Adrenal gland (tissue), 12 donors: ENCODE results near the gene PPBP. TPM values are rescaled to one million over a fixed set of nuclear protein-coding genes. Genes with fewer than 3 reads are reported as not detected.

Source experiments
- DNase-seq, 7 donors: peaks; one replicate each; pipeline ENCODE4 v3.0.0-alpha.2; 2019 to 2020
- H3K27ac ChIP-seq, 5 donors: fragments of 200-600 bp; sonication (generic) in 4 of 5; 1 replicate in 3 of 5; 2 replicates in 2 of 5; pipeline versions ENCODE4 v1.5.1 to v1.8.0; 2016 to 2020; ENCODE audit warnings: mild to moderate bottlenecking in 1 of 5
- H3K27me3 ChIP-seq: fragments of 200-600 bp; 2 replicates; pipeline ENCODE4 v1.8.0; 2021
- H3K36me3 ChIP-seq, 2 donors: fragments of 200-600 bp; replicated peaks in 1 of 2; 1 replicate in 1 of 2; 2 replicates in 1 of 2; pipeline versions ENCODE4 v1.5.1 to v1.8.0; 2018 to 2022
- H3K4me1 ChIP-seq, 2 donors: fragments of 200-600 bp; replicated peaks in 1 of 2; 1 replicate in 1 of 2; 2 replicates in 1 of 2; pipeline versions ENCODE4 v1.5.1 to v1.8.0; 2018 to 2021
- H3K4me3 ChIP-seq, 4 donors: fragments of 200-600 bp; sonication (generic) in 3 of 4; one replicate each; pipeline ENCODE4 v1.5.1; 2016 to 2018
- H3K9me3 ChIP-seq, 3 donors: fragments of 200-600 bp; sonication (generic) in 1 of 3; replicated peaks in 1 of 3; 1 replicate in 2 of 3; 2 replicates in 1 of 3; pipeline versions ENCODE4 v1.5.1 to v1.8.0; 2016 to 2021
- POLR2A ChIP-seq, 2 donors: fragments of 450-650 bp; IDR thresholded peaks; one replicate each; pipeline ENCODE4 v1.6.1; 2017; ENCODE audit warnings: antibody characterized with exemption in 2 of 2, mild to moderate bottlenecking in 2 of 2, moderate library complexity in 1 of 2
- WGBS, 4 donors: extraction: QIAGEN DNeasy Blood & Tissue Kit in 2 of 4; methylation state at CpG; one replicate each; pipeline versions ENCODE4 v1.1.5 to v1.1.7; 2013 to 2017; 5-methylcytosine and 5-hydroxymethylcytosine counted together
- intact Hi-C, 2 donors: fragments of 100-400 bp; cut with DNase I; formaldehyde crosslinking; loops; one replicate each; pipeline versions ENCODE4 v1.14.1 to v1.15.0; 2022 to 2023
- polyA plus RNA-seq, 3 donors: library from polyadenylated mRNA; stranded (reverse); fragments of 200-250 nt in 2 of 3; fragments of 350-450 nt in 1 of 3; fragmentation: Illumina TruSeq in 1 of 3; extraction: RNeasy Lipid Tissue Mini Kit (QIAGEN cat#74804) in 1 of 3; gene quantifications; one replicate each; pipeline ENCODE4 v1.2.3, GENCODE V29; 2013 to 2014
- total RNA-seq, 9 donors: library from RNA; depleted of rRNA in 4 of 9; stranded (reverse); fragments of >200 nt in 4 of 9; fragments of 120-200 nt in 1 of 9; fragmentation: NEBNext Ultra II Directional in 1 of 9; extraction: Animal tissue kit (Norgen Biotek cat#: 25700) in 1 of 9; gene quantifications; one replicate each; pipeline versions ENCODE4 v1.1.0 to v1.2.4, GENCODE V29; 2013 to 2023
- TF ChIP-seq, protein P1 (sequence below), 6 experiments: fragments of 450-650 bp in 4 of 6; fragments of 200-600 bp in 2 of 6; sonication (generic) in 1 of 6; IDR thresholded peaks; 1 replicate in 5 of 6; 2 replicates in 1 of 6; pipeline versions ENCODE4 v1.5.1 to v1.8.0; 2016 to 2021; ENCODE audit warnings: antibody characterized with exemption in 6 of 6, mild to moderate bottlenecking in 2 of 6, moderate library complexity in 1 of 6
- donor health status: healthy with polysubstance abuse.
- donor health status: Bipolar disorder and iron deficiency.
- donor health status: DM: yes; HTN: yes; CAD: no.
- donor health status: DM: no; HTN: no; CAD: no.
- donor health status: DM: no; HTN: no; CAD: no.
- donor health status: DM: yes; HTN: yes; CAD: no.

PPBP gene
- total and polyA plus RNA-seq, 12 donors: 0.27 to 22.4 (median 2.4) TPM; not detected in 5

GRCh38 chr4:73991742-73992000, 3.7 kb upstream of the PPBP start:
- Histone ChIP-seq H3K27me3 (no peaks in the 10 kb centered on the region), H3K36me3 (no peaks in the 10 kb centered on the region), H3K4me1 (no peaks in the 10 kb centered on the region), H3K27ac (no peak overlapping the region), H3K4me3 (no peak overlapping the region), H3K9me3 (no peaks in the 10 kb centered on the region)
- DNase-seq: no peak
- no peak for TF ChIP-seq POLR2A (IDR thresholded peaks at IDR 0.05)
- TF ChIP-seq, protein P1, sequence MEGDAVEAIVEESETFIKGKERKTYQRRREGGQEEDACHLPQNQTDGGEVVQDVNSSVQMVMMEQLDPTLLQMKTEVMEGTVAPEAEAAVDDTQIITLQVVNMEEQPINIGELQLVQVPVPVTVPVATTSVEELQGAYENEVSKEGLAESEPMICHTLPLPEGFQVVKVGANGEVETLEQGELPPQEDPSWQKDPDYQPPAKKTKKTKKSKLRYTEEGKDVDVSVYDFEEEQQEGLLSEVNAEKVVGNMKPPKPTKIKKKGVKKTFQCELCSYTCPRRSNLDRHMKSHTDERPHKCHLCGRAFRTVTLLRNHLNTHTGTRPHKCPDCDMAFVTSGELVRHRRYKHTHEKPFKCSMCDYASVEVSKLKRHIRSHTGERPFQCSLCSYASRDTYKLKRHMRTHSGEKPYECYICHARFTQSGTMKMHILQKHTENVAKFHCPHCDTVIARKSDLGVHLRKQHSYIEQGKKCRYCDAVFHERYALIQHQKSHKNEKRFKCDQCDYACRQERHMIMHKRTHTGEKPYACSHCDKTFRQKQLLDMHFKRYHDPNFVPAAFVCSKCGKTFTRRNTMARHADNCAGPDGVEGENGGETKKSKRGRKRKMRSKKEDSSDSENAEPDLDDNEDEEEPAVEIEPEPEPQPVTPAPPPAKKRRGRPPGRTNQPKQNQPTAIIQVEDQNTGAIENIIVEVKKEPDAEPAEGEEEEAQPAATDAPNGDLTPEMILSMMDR (IDR thresholded peaks at IDR 0.05): no peak
- intact Hi-C loops: no loop called here
- 67 to 83% (median 81%) methylated on average over 1 of the region's 1 CpG for WGBS, 4 donors

DNA sequence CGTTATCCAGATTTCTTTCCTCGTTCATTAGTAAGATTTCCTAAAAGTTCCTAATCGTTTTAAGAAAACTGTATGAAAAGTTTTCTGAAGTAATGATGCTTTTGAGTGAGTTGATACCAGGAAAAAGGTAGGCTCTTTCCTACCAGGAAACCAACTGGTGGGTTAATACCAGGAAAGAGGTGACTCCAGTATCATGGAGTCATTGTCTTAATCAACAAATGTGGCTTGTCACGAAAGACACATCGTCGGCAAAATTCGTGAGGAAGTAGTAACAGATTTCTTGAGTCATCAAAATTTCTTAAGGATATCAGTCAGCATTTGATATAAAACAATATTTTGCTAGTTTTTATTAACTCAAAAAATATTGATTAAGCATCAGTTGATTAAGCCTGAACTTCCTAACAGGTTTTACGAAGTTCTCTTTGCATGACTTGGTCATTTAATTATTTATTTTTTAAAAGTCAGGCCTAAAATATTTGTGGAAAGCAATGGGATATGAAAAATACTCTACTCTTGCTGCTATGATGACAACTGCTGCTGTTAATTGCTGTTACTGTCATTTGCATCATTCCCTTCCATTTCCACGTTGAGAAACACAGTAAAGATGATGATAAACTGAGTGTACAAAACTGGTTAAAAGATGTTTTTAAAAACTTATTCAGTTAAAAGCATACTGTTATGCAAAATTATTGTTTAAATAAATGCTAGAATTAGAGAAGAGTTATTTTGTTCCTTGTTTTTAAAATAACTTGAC, 3.2 kb upstream of the PPBP start:
- no peaks in the 10 kb centered on the region for H3K27me3 ChIP-seq
- WGBS, 4 donors: 74 to 85% (median 79%) methylated on average over 9 of the region's 9 CpGs
- no peaks in the 10 kb centered on the region for H3K4me1 ChIP-seq
- H3K36me3 ChIP-seq: no peaks in the 10 kb centered on the region
- TF ChIP-seq, protein P1 (IDR thresholded peaks at IDR 0.05): no peak
- TF ChIP-seq POLR2A (IDR thresholded peaks at IDR 0.05): no peak
- intact Hi-C loops: no loop called here
- DNase-seq: no peak
- H3K4me3 ChIP-seq: no peak overlapping the region
- no peaks in the 10 kb centered on the region for H3K9me3 ChIP-seq
- no peak overlapping the region for H3K27ac ChIP-seq

- DNase-seq: no peak
- 68 to 78% (median 76%) methylated on average over 5 of the region's 5 CpGs for WGBS, 4 donors
- TF ChIP-seq POLR2A (IDR thresholded peaks at IDR 0.05): no peak
- TF ChIP-seq, protein P1 (IDR thresholded peaks at IDR 0.05): no peak
- no peak overlapping the region for H3K27ac ChIP-seq
- intact Hi-C loops: no loop called here
- no peak overlapping the region for H3K4me3 ChIP-seq
- no peaks in the 10 kb centered on the region for H3K36me3 ChIP-seq
- no peaks in the 10 kb centered on the region for H3K27me3 ChIP-seq
- no peaks in the 10 kb centered on the region for H3K4me1 ChIP-seq
- H3K9me3 ChIP-seq: no peaks in the 10 kb centered on the region
Observed at GRCh38 chr4:73989928-73990327, 1.9 kb upstream of the PPBP start.

DNA sequence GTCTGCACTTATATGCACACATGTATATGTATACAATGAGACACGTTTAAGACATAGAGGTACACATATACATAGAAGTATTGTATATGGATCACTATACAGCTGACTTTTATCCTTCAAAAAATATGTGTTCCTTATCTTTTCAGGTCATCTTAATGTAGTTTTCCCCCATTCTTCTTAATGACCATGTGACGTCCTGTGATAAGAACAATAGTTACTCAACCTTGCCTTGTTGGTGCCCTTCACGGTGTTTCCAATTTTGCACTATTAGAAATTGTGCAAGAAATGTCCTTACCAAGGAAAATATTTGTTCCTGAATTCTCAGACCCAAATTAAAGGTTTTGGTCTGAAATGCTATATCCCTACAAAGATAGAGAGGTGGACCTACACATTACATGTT, 1.0 kb upstream of the PPBP start:
- no peak for DNase-seq
- no peaks in the 10 kb centered on the region for H3K27me3 ChIP-seq
- intact Hi-C loops: no loop called here
- no peaks in the 10 kb centered on the region for H3K36me3 ChIP-seq
- H3K27ac ChIP-seq: no peak overlapping the region
- TF ChIP-seq, protein P1 (IDR thresholded peaks at IDR 0.05): no peak
- no peak overlapping the region for H3K4me3 ChIP-seq
- H3K4me1 ChIP-seq: no peaks in the 10 kb centered on the region
- H3K9me3 ChIP-seq: no peaks in the 10 kb centered on the region
- WGBS, 4 donors: 44 to 72% (median 47%) methylated on average over 3 of the region's 3 CpGs
